Measurements from ENCODE around the gene SPOCK3.
"Not testable (repeated sequence)": the region's sequence is repeated elsewhere in the genome, so short reads cannot be mapped to it uniquely, and the experiment has no call there.

The SPOCK3 gene

DNA sequence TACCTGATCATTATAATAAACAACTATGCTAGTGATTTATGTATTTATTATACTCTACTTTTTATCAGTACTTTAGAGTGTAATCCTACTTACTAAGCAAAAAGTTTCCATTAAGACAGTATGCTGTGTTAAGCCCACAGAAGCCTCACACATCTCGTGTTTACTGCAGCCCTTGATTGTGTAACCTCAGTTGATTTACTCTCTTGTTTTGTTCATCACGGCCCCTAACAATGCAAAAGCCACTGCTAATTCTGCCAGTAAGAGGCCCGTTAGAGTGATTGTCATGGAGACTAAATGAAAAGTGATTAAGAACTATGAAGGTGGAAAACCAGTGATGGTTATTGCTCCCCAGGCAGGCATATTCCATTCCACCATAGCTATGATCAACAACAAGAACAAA is 436.2 kb downstream of the SPOCK3 start:
- DNase-seq = no peak

DNA sequence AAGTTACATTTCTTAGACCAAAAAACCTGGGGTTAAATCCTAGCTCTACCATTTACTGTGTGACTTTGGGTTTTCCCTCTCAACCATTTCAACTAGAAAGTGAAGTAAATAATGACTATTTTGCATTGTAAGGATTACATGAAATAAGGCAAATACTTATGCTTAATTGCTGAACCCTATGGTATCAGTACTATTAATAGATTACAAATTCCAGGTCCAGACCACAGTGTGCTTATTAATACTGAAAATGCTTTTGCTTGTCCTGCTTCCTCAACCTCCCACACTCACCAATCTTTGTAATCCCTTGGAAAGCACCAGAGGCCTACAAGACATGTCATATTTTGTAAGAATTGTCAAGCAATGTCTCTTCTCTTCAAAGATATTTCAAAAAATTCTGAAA is 456.5 kb downstream of the SPOCK3 start:
- no peak for DNase-seq

DNA sequence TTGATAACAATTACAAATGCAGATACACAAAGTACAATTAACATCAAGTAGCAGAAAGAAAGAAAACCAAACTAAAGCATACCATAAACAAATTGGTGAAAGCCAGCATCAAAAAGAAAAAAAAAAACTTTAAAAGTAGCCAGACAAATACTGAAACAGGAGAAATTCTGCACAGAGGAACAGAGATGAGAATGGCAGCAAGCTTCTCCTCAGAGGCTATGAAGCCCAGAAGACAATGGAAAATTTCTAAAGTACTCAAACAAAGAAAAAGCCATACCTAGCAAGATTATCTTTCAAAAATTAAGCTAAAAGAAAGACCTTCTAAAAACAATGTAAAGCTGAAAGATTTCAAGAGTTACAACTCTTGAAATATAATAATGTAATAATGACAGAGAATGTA is 471.3 kb downstream of the SPOCK3 start:
- no peak for DNase-seq

DNA sequence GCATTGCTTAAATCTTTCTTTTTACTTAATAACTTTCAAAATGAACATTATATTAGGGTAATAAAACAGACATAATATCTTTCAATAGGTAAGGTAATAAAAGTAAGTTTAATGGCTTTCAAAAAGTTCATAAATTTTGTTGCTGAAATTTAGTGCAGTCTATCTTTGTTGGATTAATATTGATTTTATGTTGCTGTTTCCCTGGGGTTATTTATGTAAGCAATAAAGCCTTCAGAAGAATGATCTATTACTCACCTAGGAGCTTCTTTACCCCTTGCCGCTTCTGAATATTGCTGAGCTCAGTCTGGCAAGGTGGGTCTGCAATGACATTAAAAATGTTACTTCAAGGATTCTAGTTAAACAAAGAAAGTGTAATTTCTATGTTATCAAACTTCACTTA is 492.6 kb downstream of the SPOCK3 start:
- no peak for DNase-seq

DNA sequence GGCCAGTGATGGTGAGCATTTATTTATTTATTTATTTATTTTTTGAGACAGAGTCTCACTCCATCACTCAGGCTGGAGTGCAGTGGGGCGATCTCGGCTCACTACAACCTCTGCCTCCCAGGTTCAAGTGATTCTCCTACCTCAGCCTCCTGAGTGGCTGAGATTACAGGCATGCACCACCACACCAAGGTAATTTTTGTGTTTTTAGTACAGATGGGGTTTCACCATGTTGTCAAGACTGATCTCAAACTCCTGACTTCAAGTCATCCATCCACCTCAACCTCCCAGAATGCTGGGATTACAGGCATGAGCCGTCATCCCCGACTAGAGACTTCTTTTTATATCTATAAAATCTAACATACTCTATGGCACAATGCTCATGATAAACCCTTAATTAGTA is 495.1 kb downstream of the SPOCK3 start:
- not testable (repeated sequence) for DNase-seq

DNA sequence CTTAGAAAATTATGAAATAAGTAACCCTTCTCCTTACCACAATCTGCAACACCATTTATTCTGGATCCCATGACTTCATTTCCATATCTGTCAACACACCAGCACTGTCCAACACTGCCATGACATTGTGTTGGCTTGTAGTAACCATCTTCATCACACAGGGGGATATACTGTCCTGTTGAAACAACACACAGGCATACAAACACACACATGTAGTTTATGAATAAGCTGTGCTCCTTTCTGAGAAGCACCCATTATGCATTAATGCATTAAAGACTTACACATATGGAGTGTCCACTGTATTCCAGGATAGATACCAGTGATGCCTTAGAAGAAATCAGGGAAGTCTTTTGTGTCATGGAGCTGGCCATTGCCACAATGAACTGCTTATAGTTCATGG is 496.9 kb downstream of the SPOCK3 start:
- DNase-seq = no peak

DNA sequence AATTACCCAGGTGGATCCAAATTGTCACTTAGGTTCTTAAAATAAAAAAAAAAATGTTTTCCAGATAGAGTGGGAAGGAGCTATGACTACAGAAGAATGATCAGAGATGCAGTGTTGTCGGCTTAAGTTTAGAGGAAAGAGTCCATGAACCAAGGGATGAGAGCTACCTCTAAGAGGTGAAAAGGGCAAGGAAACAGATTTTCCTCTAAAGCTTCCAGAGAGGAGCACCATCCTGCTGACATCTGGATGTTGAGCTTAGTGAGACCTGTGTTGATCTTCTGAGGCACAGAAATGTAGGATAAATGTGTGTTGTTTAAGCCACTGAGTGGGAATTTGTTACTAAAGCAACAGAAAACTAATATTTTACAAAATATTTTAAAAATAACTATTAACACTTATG is 498.7 kb downstream of the SPOCK3 start:
- no peak for DNase-seq

DNA sequence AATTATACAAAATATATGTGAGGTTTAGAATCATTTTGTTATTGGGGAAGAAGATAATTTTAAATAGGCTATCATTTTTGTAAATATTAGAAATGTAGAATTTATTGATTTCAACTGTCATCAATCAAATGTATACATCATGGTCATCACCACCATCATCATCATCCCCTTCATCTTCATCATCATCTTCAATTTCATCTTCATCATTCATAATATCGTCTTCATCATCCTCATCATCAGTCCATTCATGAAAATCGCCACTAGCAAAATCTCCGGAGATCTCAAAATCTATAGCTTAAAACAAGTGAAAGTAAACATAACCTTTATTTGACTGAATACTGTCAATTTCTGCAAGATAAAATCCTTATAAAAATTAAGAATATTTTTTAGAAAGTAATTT is 499.5 kb downstream of the SPOCK3 start:
- DNase-seq = no peak

DNA sequence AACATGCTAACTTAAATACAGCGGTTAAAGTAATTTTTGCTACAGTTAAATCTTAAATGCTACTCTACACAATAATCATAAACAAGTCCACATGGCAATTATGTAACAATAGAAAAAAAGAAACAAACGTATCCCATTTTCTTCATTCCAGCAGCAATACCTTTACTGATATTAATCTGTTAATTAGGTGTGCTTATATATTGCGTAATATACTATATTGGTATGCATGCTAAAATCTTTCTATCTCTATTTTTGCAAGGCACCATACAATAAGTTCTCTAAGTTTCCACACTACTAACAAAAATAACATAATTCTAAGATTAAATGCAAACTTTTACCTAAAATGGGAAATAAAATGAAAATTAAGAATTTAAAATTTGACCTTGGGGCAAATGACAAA is 500.6 kb downstream of the SPOCK3 start:
- no peak for DNase-seq

DNA sequence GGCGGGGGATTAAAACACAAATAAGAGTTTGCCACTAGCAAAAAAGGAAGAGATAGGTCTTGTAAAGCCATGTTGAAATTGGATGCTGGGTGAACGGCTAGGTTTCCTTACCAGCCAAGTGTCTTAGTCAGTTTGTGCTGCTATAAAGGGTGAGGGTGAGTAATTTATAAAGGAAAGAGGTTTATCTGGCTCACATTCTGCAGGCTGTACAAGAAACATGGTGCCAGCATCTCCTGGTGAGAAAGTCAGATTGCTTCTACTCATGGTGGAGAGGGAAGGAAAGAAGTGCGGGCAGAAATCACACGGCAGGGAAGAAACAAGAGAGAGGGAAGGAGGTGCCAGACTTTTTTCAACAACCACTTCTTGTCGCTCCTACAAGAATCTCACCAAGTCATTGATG is 507.5 kb downstream of the SPOCK3 start:
- DNase-seq = no peak

DNA sequence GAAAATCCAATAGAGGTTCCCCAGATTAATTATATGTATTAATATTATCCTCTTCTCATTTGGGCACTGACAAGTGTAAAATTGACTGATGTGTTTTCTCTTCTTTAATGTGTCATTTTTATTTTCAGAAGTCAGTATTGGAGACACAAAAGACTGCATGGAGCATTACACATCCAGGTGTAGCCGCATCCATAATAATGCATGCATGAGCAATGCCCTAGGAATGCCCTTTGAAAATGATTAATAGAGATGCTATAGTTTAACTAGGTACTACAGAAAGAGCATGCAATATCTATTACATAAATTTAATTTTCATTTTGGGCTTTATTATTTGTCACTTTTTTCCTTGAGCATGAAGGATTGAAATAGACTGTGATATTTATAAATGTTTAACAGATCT is 509.9 kb downstream of the SPOCK3 start:
- DNase-seq = no peak

DNA sequence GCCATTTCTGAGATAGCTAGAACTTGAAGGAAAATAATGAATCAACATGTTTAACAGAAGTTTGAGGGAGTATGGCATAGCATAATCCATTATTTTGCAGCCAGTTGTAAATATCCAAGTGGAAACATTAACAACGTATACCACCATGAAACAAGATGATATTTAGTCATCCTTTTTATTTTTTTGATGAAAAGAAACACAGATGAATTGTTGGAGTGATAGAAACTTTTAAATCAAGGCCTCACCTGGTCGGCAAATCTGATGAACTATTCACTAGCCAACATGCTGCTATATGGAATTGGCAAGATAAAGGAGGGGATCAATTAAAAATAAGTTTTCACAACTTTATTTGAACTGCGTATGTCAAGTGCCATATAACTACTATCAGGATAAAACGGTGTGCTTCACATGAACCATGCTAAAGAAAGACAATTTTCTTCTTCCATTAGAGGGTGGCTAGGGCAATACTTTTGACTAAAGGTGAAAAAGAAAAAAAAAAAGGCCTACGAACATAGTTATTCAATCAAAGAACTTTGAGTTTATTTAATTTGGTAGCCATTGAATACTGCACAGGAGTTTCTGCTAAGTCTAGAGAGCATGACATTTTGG is 510.7 kb downstream of the SPOCK3 start:
- DNase-seq = no peak

DNA sequence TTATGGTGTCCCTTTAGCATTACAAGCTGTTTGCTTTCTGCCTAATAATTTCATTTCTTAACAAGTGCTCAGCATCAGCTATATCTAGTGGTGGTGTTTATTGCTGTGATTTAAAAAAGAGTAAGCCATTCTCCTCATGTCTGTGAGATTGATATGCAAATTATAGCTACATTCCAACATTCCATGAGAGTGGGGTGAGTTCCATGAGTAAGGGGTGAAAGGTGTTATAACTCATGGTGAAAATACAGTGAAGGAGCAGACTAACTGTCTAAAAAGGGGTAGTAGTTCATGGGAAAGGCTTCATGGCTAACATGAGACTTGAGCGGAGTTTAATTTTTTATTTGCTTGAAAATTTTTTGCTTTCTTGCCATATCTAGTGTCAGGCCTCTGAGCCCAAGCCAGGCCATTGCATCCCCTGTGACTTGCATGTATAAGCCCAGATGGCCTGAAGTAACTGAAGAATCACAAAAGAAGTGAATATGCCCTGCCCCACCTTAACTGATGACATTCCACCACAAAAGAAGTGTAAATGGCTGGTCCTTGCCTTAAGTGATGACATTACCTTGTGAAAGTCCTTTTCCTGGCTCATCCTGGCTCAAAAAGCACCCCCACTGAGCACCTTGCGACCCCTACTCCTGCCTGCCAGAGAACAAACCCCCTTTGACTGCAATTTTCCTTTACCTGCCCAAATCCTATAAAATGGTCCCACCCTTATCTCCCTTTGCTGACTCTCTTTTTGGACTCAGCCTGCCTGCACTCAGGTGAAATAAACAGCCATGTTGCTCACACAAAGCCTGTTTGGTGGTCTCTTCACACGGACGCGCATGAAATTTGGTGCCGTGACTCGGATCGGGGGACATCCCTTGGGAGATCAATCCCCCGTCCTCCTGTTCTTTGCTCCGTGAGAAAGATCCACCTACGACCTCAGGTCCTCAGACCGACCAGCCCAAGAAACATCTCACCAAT is 518.3 kb downstream of the SPOCK3 start:
- not testable (repeated sequence) for DNase-seq

DNA sequence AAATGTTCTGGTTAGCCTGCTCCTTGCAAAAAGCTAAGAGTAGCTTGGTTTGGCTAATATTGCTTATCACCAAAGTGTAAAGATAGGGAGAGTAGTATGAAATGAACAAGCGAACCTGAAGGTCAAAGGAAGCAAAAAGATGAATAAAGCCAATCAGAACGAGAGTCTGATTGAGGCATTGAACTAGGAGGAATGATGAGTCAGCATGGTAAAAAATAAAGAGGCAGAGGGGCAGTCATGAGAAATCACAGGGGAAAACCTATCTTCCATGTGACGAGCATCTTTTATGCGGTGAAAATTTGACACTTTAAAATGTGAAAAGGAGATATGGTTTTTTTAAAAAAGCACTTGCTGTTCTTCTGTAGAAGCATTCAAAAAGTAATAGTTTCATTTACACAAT is 533.7 kb downstream of the SPOCK3 start:
- no peak for DNase-seq

DNA sequence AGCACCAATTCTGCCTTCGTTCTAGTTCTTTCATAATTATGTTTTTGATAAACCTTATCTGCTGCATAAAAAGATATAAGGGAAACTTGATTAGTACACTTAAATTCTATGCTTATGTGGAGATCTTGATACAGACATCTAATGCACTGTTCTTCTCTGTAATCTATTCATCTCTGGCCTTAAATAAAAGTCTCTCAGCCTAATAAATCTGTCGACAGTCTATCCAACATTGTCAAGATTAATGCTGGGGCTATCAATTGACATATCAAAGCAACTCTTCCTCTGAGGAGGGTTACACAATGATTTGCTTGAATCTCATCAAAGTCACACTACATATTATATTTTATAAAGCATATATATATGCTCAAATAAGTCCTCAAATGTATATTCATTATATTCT is 545.5 kb downstream of the SPOCK3 start:
- no peak for DNase-seq

DNA sequence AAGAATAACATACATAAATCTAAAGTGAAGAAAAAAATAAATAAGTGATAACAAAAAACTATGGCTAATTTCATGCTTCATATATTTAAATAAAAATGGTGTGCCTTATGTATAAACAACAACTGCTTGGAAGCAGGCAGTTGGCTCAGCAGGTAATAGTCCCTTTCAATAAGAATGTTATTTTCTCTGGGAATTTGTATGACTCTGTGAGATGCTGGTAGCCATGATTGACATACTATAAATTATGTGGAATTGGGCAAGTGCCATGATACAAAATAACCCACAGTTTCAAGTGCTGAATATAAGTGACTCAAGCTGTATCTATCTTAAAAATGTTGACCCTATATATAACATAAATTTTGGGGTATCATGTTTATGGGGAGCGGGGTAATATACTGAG is 546.5 kb downstream of the SPOCK3 start:
- no peak for DNase-seq

Data from NCI-H526 treated with DMSO at 0.1 percent for 48 hours (cell line).